Fibroblast of lung (primary cell): Measurements from ENCODE around the gene CTBP1.

Source experiments
- EZH2 ChIP-seq: IDR thresholded peaks from 2 replicates; pipeline ENCODE4 v1.5.1; 2012; ENCODE audit warnings: low read length, control low read depth, mild to moderate bottlenecking; ENCODE audit errors: missing control alignments
- TF ChIP-seq, protein P1 (sequence below), 2 donors: IDR thresholded peaks in 1 of 2; conservative IDR thresholded peaks in 1 of 2; 1 replicate in 1 of 2; 2 replicates in 1 of 2; pipeline ENCODE4 v1.5.1; 2011 to 2012; ENCODE audit warnings: low read length in 2 of 2, control low read depth in 1 of 2, inconsistent platforms in 1 of 2, low read depth in 1 of 2, mild to moderate bottlenecking in 1 of 2

- TF ChIP-seq, protein P1, sequence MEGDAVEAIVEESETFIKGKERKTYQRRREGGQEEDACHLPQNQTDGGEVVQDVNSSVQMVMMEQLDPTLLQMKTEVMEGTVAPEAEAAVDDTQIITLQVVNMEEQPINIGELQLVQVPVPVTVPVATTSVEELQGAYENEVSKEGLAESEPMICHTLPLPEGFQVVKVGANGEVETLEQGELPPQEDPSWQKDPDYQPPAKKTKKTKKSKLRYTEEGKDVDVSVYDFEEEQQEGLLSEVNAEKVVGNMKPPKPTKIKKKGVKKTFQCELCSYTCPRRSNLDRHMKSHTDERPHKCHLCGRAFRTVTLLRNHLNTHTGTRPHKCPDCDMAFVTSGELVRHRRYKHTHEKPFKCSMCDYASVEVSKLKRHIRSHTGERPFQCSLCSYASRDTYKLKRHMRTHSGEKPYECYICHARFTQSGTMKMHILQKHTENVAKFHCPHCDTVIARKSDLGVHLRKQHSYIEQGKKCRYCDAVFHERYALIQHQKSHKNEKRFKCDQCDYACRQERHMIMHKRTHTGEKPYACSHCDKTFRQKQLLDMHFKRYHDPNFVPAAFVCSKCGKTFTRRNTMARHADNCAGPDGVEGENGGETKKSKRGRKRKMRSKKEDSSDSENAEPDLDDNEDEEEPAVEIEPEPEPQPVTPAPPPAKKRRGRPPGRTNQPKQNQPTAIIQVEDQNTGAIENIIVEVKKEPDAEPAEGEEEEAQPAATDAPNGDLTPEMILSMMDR (conservative IDR thresholded peaks at IDR 0.05 in 1 of 2, IDR thresholded peaks at IDR 0.05 in 1 of 2; ENCODE audit: low read depth in 1 of 2, low read length in 2 of 2) = no peak
- no peak for TF ChIP-seq EZH2
These were observed at the start of gene CTBP1 for GRCh38 chr4:1248245-1249147.
